ENCODE results near the gene AKR1E2. TPM values are rescaled to one million over a fixed set of nuclear protein-coding genes. Genes with fewer than 3 reads are reported as not detected.

The AKR1E2 gene
- total and polyA plus RNA-seq, 4 donors = 0.46 to 9.4 (median 2.6) TPM

DNA sequence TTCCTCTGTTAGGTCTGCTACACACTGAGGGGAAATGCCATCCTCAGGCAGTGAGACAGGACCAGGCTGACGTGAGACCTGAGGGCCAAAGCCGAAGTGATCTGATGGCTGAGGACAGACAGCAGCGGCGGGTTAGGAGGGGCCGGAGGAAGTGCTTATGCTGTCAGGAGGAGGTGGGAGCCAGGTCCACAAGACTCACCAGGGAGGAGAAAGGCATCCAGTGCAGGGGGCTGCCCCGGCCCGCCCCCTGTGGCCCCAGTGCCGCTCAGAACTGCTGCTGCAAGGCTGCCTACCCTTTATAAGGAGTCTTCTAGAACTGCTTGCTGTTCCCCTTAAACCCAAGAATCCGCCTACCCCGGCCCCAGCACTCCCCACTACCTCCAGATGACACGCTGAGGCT lies 19.8 kb downstream of the AKR1E2 start:
- no peak for DNase-seq (ENCODE audit: low spot score)
- Histone ChIP-seq H3K9me3 (ENCODE audit: control insufficient read depth in 4 of 4, low read length in 3 of 4) (no peaks in the 10 kb centered on the region), H3K27ac (ENCODE audit: low read depth in 1 of 2, low read length in 2 of 2) (no peak overlapping the region), H3K4me3 (ENCODE audit: low read depth in 1 of 3, low read length in 3 of 3) (no peak overlapping the region), H3K4me1 (ENCODE audit: control insufficient read depth in 4 of 4, insufficient read depth in 4 of 4, low read length in 3 of 4) (peaks cover 0 to 15% (median 8%) of the 10 kb centered on the region in 4 donors), H3K27me3 (ENCODE audit: control insufficient read depth in 4 of 4, insufficient read depth in 4 of 4, low read length in 3 of 4) (no peaks in the 10 kb centered on the region), H3K9ac (ENCODE audit: low read depth in 1 of 2, low read length in 2 of 2) (no peak overlapping the region), H3K36me3 (ENCODE audit: control insufficient read depth in 4 of 4, insufficient read depth in 3 of 4, low read depth in 1 of 4, low read length in 3 of 4) (no peaks in the 10 kb centered on the region)
- WGBS = 94% methylated on average over 11 of the region's 11 CpGs
- no peak for TF ChIP-seq HNF4G (IDR thresholded peaks at IDR 0.05)
- TF ChIP-seq REST (IDR thresholded peaks at IDR 0.05) = no peak
- TF ChIP-seq EGR1 (IDR thresholded peaks at IDR 0.05; ENCODE audit: low read depth in 2 of 2) = no peak

GRCh38 chr10:4846775-4847174 lies 20.8 kb downstream of the AKR1E2 start:
- H3K27ac ChIP-seq (ENCODE audit: low read depth in 1 of 2, low read length in 2 of 2) = no peak overlapping the region
- H3K9me3 ChIP-seq (ENCODE audit: control insufficient read depth in 4 of 4, low read length in 3 of 4) = no peaks in the 10 kb centered on the region
- WGBS = 77% methylated on average over 5 of the region's 5 CpGs
- no peak for DNase-seq (ENCODE audit: low spot score)
- H3K27me3 ChIP-seq (ENCODE audit: control insufficient read depth in 4 of 4, insufficient read depth in 4 of 4, low read length in 3 of 4) = no peaks in the 10 kb centered on the region
- no peaks in the 10 kb centered on the region for H3K36me3 ChIP-seq (ENCODE audit: control insufficient read depth in 4 of 4, insufficient read depth in 3 of 4, low read depth in 1 of 4, low read length in 3 of 4)
- H3K4me1 ChIP-seq (ENCODE audit: control insufficient read depth in 4 of 4, insufficient read depth in 4 of 4, low read length in 3 of 4) = peaks cover 3 to 25% (median 13%) of the 10 kb centered on the region in 4 donors
- no peak for TF ChIP-seq FOXA2 (IDR thresholded peaks at IDR 0.05)
- TF ChIP-seq REST (IDR thresholded peaks at IDR 0.05) = no peak
- TF ChIP-seq, protein P1, sequence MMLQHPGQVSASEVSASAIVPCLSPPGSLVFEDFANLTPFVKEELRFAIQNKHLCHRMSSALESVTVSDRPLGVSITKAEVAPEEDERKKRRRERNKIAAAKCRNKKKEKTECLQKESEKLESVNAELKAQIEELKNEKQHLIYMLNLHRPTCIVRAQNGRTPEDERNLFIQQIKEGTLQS (IDR thresholded peaks at IDR 0.05) = no peak
- no peak for TF ChIP-seq EGR1 (IDR thresholded peaks at IDR 0.05; ENCODE audit: low read depth in 2 of 2)
- no peak for TF ChIP-seq FOXA1 (IDR thresholded peaks at IDR 0.05)
- TF ChIP-seq, protein P2, sequence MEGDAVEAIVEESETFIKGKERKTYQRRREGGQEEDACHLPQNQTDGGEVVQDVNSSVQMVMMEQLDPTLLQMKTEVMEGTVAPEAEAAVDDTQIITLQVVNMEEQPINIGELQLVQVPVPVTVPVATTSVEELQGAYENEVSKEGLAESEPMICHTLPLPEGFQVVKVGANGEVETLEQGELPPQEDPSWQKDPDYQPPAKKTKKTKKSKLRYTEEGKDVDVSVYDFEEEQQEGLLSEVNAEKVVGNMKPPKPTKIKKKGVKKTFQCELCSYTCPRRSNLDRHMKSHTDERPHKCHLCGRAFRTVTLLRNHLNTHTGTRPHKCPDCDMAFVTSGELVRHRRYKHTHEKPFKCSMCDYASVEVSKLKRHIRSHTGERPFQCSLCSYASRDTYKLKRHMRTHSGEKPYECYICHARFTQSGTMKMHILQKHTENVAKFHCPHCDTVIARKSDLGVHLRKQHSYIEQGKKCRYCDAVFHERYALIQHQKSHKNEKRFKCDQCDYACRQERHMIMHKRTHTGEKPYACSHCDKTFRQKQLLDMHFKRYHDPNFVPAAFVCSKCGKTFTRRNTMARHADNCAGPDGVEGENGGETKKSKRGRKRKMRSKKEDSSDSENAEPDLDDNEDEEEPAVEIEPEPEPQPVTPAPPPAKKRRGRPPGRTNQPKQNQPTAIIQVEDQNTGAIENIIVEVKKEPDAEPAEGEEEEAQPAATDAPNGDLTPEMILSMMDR (IDR thresholded peaks at IDR 0.05; ENCODE audit: low read depth, low read length, missing input control) = no peak
- no peak overlapping the region for H3K9ac ChIP-seq (ENCODE audit: low read depth in 1 of 2, low read length in 2 of 2)
- H3K4me3 ChIP-seq (ENCODE audit: low read depth in 1 of 3, low read length in 3 of 3) = no peak overlapping the region
